ENCODE data around the gene ISYNA1.

Gene ISYNA1

GRCh38 chr19:18441804-18442788 lies 4.2 kb upstream of the ISYNA1 start:
- H3K9me3 ChIP-seq (ENCODE audit: low read length) = no peaks in the 10 kb centered on the region
- H3K9ac ChIP-seq (ENCODE audit: low read length) = no peak overlapping the region
- no peak overlapping the region for H3K4me3 ChIP-seq (ENCODE audit: low read depth, low read length, poor library complexity, severe bottlenecking)
- H3K4me2 ChIP-seq (ENCODE audit: low read length) = no peak overlapping the region
- peaks cover 14% of the 10 kb centered on the region for H3K4me1 ChIP-seq (ENCODE audit: insufficient read depth, low read length, severe bottlenecking)
- TF ChIP-seq CTCF (IDR thresholded peaks at IDR 0.05; ENCODE audit: low read length) (no peak), EZH2 (IDR thresholded peaks at IDR 0.05; ENCODE audit: borderline replicate concordance, low read length) (no peak)
- H2AFZ ChIP-seq (ENCODE audit: low read length) = no peak overlapping the region
- no peaks in the 10 kb centered on the region for H3K9me2 ChIP-seq (ENCODE audit: low read depth, low read length)
- no peak overlapping the region for H3K27ac ChIP-seq (ENCODE audit: low read depth, low read length, poor library complexity, severe bottlenecking)
- H3K79me2 ChIP-seq (ENCODE audit: insufficient read depth, low read length) = no peaks in the 10 kb centered on the region
- H3K36me3 ChIP-seq (ENCODE audit: insufficient read depth, low read length) = peaks cover 30% of the 10 kb centered on the region
- no peaks in the 10 kb centered on the region for H3K27me3 ChIP-seq (ENCODE audit: insufficient read depth, low read length)
- H3F3A ChIP-seq (ENCODE audit: insufficient read depth, low read length) = 0 out of 2 replicates have a peak, but pooled peaks cover 4% of the 10 kb centered on the region
- H4K20me1 ChIP-seq (ENCODE audit: insufficient read depth, low read length) = no peaks in the 10 kb centered on the region

- Histone ChIP-seq H3K4me3 (ENCODE audit: low read depth, low read length, poor library complexity, severe bottlenecking) (no peak overlapping the region), H3K27me3 (ENCODE audit: insufficient read depth, low read length) (no peaks in the 10 kb centered on the region), H3K27ac (ENCODE audit: low read depth, low read length, poor library complexity, severe bottlenecking) (no peak overlapping the region), H4K20me1 (ENCODE audit: insufficient read depth, low read length) (no peaks in the 10 kb centered on the region), H3K9me2 (ENCODE audit: low read depth, low read length) (no peaks in the 10 kb centered on the region), H3K9ac (ENCODE audit: low read length) (no peak overlapping the region), H3K79me2 (ENCODE audit: insufficient read depth, low read length) (no peaks in the 10 kb centered on the region), H3K4me1 (ENCODE audit: insufficient read depth, low read length, severe bottlenecking) (peaks cover 20% of the 10 kb centered on the region), H3K4me2 (ENCODE audit: low read length) (no peak overlapping the region), H2AFZ (ENCODE audit: low read length) (no peak overlapping the region), H3F3A (ENCODE audit: insufficient read depth, low read length) (0 out of 2 replicates have a peak, but pooled peaks cover 4% of the 10 kb centered on the region), H3K36me3 (ENCODE audit: insufficient read depth, low read length) (peaks cover 24% of the 10 kb centered on the region), H3K9me3 (ENCODE audit: low read length) (no peaks in the 10 kb centered on the region)
- TF ChIP-seq EZH2 (IDR thresholded peaks at IDR 0.05; ENCODE audit: borderline replicate concordance, low read length) = no peak
- TF ChIP-seq CTCF (IDR thresholded peaks at IDR 0.05; ENCODE audit: low read length) = no peak
Measured at GRCh38 chr19:18440936-18441803, 3.2 kb upstream of the ISYNA1 start.

- no peaks in the 10 kb centered on the region for H3K9me2 ChIP-seq (ENCODE audit: low read depth, low read length)
- 0 out of 2 replicates have a peak, but pooled peaks cover 4% of the 10 kb centered on the region for H3F3A ChIP-seq (ENCODE audit: insufficient read depth, low read length)
- no peak overlapping the region for H3K27ac ChIP-seq (ENCODE audit: low read depth, low read length, poor library complexity, severe bottlenecking)
- H3K4me2 ChIP-seq (ENCODE audit: low read length) = no peak overlapping the region
- no peaks in the 10 kb centered on the region for H3K79me2 ChIP-seq (ENCODE audit: insufficient read depth, low read length)
- H3K36me3 ChIP-seq (ENCODE audit: insufficient read depth, low read length) = peaks cover 17% of the 10 kb centered on the region; the same call in 1 of the 2 replicates
- TF ChIP-seq EZH2 (IDR thresholded peaks at IDR 0.05; ENCODE audit: borderline replicate concordance, low read length) = no peak
- TF ChIP-seq CTCF (IDR thresholded peaks at IDR 0.05; ENCODE audit: low read length) = peak; percentile 57
- no peaks in the 10 kb centered on the region for H4K20me1 ChIP-seq (ENCODE audit: insufficient read depth, low read length)
- H2AFZ ChIP-seq (ENCODE audit: low read length) = no peak overlapping the region
- no peaks in the 10 kb centered on the region for H3K9me3 ChIP-seq (ENCODE audit: low read length)
- H3K27me3 ChIP-seq (ENCODE audit: insufficient read depth, low read length) = no peaks in the 10 kb centered on the region
- no peak overlapping the region for H3K4me3 ChIP-seq (ENCODE audit: low read depth, low read length, poor library complexity, severe bottlenecking)
- H3K4me1 ChIP-seq (ENCODE audit: insufficient read depth, low read length, severe bottlenecking) = peaks cover 20% of the 10 kb centered on the region
- H3K9ac ChIP-seq (ENCODE audit: low read length) = no peak overlapping the region
Measured at GRCh38 chr19:18440415-18440877, 2.5 kb upstream of the ISYNA1 start.
